ENCODE data around the gene EDA.
A peak's percentile ranks its signal among the peaks of the same experiment; 100 is the strongest.

Gene EDA

DNA sequence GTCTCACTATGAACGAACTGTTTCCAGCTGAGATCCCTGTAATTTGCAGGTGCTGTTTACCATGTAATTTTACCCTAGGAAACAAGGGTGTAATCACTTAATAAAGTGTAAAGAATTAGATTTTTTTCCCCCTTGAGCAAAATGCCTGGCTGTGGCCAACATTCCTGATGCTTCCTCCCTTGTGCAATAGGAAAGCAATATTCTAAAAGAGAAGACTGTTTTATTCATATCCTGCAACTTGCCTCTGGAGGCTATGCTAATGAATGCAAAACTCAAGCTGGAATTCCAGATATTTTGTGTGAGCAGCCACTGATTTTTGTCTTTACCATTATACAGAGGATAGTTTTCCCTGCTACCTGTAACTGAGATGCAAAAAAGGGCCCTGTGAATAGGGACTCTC, 335.8 kb downstream of the EDA start:
- no peaks in the 10 kb centered on the region for H3K4me1 ChIP-seq (ENCODE audit: control insufficient read depth, insufficient read depth, low read length)
- H3K9ac ChIP-seq (ENCODE audit: low read length), result no peak overlapping the region
- H3K36me3 ChIP-seq (ENCODE audit: control insufficient read depth, insufficient read depth, low read length, severe bottlenecking), result no peaks in the 10 kb centered on the region
- peaks cover 8% of the 10 kb centered on the region for H3K9me3 ChIP-seq (ENCODE audit: control insufficient read depth, low read length)
- no peak overlapping the region for H3K4me3 ChIP-seq (ENCODE audit: low read length)
- peaks cover 10% of the 10 kb centered on the region for H3K27me3 ChIP-seq (replicated peaks; ENCODE audit: control insufficient read depth, insufficient read depth, low read length)
- DNase-seq (ENCODE audit: low read depth), result no peak

DNA sequence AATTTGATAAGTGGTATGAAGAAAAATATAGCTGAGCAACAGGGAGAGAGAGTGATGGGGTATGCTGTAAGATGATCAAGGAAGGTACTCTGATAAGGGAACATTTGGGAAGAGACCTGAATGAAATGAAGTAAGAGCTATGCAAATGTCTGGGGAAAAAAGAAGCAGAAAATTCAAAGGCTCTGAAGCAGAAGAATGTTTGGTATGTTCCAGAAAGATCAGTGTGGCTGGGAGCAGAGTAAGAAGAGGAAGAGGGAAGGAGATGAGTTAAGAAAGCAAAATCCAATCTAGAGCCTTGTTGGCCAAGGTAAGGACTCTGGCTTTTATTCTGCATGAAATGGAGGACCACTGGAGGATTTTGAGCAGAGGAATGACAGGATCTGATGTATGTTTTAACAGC, 343.8 kb downstream of the EDA start:
- no peak overlapping the region for H3K4me3 ChIP-seq (ENCODE audit: low read length)
- peaks cover 11% of the 10 kb centered on the region for H3K9me3 ChIP-seq (ENCODE audit: control insufficient read depth, low read length)
- peaks cover 4% of the 10 kb centered on the region for H3K27me3 ChIP-seq (replicated peaks; ENCODE audit: control insufficient read depth, insufficient read depth, low read length)
- no peaks in the 10 kb centered on the region for H3K36me3 ChIP-seq (ENCODE audit: control insufficient read depth, insufficient read depth, low read length, severe bottlenecking)
- no peak for DNase-seq (ENCODE audit: low read depth)
- no peaks in the 10 kb centered on the region for H3K4me1 ChIP-seq (ENCODE audit: control insufficient read depth, insufficient read depth, low read length)
- H3K9ac ChIP-seq (ENCODE audit: low read length), result no peak overlapping the region

DNA sequence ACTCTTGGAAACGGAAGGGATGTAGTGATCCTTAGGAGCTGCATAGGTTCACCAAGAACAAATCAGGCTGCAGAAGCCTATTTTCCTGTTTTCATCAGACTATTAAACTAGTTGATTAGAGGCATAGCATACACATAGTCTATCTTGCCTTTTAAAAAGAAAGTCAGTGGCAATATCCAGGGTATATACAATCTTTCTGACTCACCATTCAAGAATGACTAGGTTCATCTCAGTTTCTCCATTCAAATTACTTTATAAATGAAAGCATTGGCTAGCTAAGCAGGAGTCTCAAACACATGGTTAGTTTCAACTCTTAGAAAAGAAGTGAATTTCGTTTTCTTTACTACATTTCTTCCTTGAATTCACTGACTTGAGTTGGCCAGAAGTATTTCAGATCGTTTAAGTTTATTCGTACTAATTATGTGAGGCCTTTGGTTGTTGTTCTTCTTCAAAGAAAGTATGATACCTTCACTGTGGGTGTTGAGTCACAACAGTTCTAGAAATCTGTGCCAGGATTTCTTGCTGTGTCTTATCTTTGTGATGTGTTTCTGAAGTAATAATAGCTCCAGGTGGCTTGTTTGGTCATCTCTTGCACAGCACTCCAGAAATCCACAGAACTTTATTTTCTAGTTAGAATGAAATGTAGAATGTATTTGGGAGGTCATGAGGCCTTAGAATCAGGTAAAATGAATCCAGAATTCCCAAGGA, 345.6 kb downstream of the EDA start:
- Histone ChIP-seq H3K4me1 (ENCODE audit: control insufficient read depth, insufficient read depth, low read length) (no peaks in the 10 kb centered on the region), H3K4me3 (ENCODE audit: low read length) (no peak overlapping the region), H3K27me3 (replicated peaks; ENCODE audit: control insufficient read depth, insufficient read depth, low read length) (peaks cover 9% of the 10 kb centered on the region), H3K9me3 (ENCODE audit: control insufficient read depth, low read length) (peaks cover 6% of the 10 kb centered on the region), H3K9ac (ENCODE audit: low read length) (no peak overlapping the region), H3K36me3 (ENCODE audit: control insufficient read depth, insufficient read depth, low read length, severe bottlenecking) (no peaks in the 10 kb centered on the region)
- no peak for DNase-seq (ENCODE audit: low read depth)

DNA sequence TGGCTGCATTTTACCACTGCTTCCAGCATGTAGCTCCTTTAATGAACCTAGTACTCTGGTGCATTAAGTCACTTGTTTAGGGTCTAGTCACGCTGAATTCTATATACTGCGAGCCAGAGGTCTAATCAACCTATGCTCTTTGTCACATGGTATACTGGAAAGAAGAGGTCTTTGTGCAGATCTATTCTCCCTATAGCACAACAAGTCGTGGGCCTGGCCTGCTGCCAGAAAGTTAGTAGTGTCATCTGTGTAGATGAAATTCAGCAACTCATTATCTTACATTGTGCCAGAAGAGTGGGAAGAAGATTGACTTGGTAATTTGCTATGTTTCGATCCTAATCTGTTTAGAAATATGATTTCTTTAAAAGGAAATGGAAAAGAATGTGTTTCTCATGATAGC, 353.0 kb downstream of the EDA start:
- Histone ChIP-seq H3K27me3 (replicated peaks; ENCODE audit: control insufficient read depth, insufficient read depth, low read length) (peaks cover 13% of the 10 kb centered on the region), H3K9ac (ENCODE audit: low read length) (no peak overlapping the region), H3K4me1 (ENCODE audit: control insufficient read depth, insufficient read depth, low read length) (no peaks in the 10 kb centered on the region), H3K4me3 (ENCODE audit: low read length) (no peak overlapping the region), H3K36me3 (ENCODE audit: control insufficient read depth, insufficient read depth, low read length, severe bottlenecking) (no peaks in the 10 kb centered on the region), H3K9me3 (ENCODE audit: control insufficient read depth, low read length) (no peaks in the 10 kb centered on the region)
- DNase-seq (ENCODE audit: low read depth), result no peak

DNA sequence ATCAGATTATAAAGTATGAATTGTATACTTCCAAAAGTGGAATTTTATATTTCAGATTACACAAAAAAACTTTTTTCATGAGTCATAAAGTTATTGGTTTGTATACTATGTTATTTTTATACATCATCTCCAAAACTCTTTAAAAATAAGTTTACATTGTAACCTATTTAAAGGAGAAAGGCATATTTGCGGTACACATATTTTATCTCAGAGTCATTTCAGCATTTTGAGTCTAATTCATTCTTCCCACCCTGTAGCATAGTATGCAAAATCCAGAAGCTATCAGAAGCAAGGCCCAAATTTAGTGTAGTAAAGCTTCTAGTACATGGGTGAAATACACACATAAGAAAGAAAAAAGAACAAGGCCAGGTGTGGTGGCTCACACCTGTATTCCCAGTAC, 353.5 kb downstream of the EDA start:
- no peaks in the 10 kb centered on the region for H3K4me1 ChIP-seq (ENCODE audit: control insufficient read depth, insufficient read depth, low read length)
- peak; percentile 1 for DNase-seq (ENCODE audit: low read depth)
- no peak overlapping the region for H3K9ac ChIP-seq (ENCODE audit: low read length)
- no peak overlapping the region for H3K4me3 ChIP-seq (ENCODE audit: low read length)
- H3K9me3 ChIP-seq (ENCODE audit: control insufficient read depth, low read length), result peaks cover 2% of the 10 kb centered on the region
- peaks cover 13% of the 10 kb centered on the region for H3K27me3 ChIP-seq (replicated peaks; ENCODE audit: control insufficient read depth, insufficient read depth, low read length)
- no peaks in the 10 kb centered on the region for H3K36me3 ChIP-seq (ENCODE audit: control insufficient read depth, insufficient read depth, low read length, severe bottlenecking)

DNA sequence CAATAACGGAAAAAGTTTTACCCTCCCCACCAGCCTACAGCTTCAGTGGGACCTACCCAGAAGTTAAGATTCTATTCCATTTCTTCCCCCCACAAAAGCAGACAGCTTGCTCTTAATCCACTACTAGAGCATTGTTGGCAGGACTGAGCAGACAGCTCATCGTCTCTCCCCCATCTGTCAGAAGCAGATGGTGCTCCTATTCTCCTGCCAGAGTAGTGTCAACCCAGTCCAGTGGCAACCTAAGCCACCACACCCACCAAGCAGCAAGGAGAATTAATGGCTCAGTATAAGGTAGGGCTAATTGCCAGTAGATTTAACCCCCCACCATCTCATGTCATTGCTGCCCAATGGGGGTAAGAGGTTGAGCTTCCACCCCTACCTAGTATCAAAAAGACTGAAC, 371.8 kb downstream of the EDA start:
- Histone ChIP-seq H3K4me1 (ENCODE audit: control insufficient read depth, insufficient read depth, low read length) (no peaks in the 10 kb centered on the region), H3K9me3 (ENCODE audit: control insufficient read depth, low read length) (no peaks in the 10 kb centered on the region), H3K9ac (ENCODE audit: low read length) (no peak overlapping the region), H3K36me3 (ENCODE audit: control insufficient read depth, insufficient read depth, low read length, severe bottlenecking) (no peaks in the 10 kb centered on the region), H3K4me3 (ENCODE audit: low read length) (no peak overlapping the region), H3K27me3 (replicated peaks; ENCODE audit: control insufficient read depth, insufficient read depth, low read length) (peaks cover 3% of the 10 kb centered on the region)
- no peak for DNase-seq (ENCODE audit: low read depth)

DNA sequence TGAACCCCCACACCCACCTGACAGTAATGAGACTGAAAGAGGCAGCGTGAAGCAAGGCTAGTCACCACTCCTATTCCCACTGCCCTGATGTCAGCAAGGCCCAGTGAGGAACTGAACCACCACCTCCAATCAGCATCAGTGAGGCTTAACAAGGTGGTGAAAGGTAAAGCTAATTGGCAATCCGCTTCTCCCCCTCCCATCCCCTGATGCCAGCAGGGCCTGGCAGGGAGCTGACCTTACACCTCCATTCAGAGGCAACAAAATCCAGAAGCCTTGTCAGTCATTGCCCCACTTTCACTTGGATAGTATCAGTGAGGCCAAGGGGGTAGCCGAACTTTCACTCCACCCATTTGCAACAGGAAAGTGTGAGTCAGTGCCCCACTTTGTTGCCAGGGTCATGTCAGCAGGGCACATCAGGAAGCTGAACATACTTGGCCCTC, 373.1 kb downstream of the EDA start:
- no peak for DNase-seq (ENCODE audit: low read depth)
- no peak overlapping the region for H3K4me3 ChIP-seq (ENCODE audit: low read length)
- no peaks in the 10 kb centered on the region for H3K36me3 ChIP-seq (ENCODE audit: control insufficient read depth, insufficient read depth, low read length, severe bottlenecking)
- H3K4me1 ChIP-seq (ENCODE audit: control insufficient read depth, insufficient read depth, low read length), result no peaks in the 10 kb centered on the region
- H3K9ac ChIP-seq (ENCODE audit: low read length), result no peak overlapping the region
- H3K9me3 ChIP-seq (ENCODE audit: control insufficient read depth, low read length), result no peaks in the 10 kb centered on the region
- peaks cover 7% of the 10 kb centered on the region for H3K27me3 ChIP-seq (replicated peaks; ENCODE audit: control insufficient read depth, insufficient read depth, low read length)

DNA sequence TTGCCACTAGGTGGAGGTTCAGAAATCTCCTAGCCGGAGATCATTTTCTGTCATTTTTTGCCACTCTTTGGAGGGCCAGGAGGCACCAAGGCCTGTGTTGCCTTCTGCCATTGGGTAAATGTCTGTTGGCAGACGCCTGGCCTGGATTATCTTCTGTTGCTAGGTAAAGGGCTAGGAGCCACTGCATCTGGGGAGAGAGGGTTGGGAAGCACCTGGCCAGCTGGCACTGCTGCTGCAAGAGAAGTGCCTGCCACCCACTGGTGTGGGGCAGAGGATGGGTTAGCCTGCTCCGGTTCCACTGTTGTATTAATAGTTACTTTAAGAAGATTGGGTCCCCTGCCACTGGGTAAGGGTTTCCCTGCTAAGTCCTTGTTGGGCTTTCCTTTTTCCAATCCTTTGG, 375.8 kb downstream of the EDA start:
- Histone ChIP-seq H3K4me3 (ENCODE audit: low read length) (no peak overlapping the region), H3K9ac (ENCODE audit: low read length) (no peak overlapping the region), H3K9me3 (ENCODE audit: control insufficient read depth, low read length) (no peaks in the 10 kb centered on the region), H3K27me3 (replicated peaks; ENCODE audit: control insufficient read depth, insufficient read depth, low read length) (peaks cover 7% of the 10 kb centered on the region), H3K4me1 (ENCODE audit: control insufficient read depth, insufficient read depth, low read length) (no peaks in the 10 kb centered on the region), H3K36me3 (ENCODE audit: control insufficient read depth, insufficient read depth, low read length, severe bottlenecking) (no peaks in the 10 kb centered on the region)
- DNase-seq (ENCODE audit: low read depth), result no peak

DNA sequence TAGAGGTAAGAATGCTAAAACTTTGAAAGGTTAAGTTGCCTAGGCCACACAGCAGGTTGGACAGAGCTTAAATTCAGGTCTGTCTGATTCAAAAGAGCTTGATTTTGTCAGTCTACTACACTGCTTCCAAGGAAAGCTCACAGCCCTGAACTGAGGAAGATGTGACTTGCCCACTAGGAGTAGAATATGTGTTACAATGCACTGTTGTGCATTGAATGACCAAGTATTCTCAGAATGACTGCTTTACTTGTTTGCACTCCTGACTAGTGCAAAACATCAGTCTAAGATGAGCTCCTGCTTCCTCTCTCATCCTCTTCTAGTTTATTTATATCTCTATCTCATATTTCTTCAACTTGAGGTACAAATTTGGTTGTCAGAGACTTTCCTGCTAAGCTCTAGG, 377.6 kb downstream of the EDA start:
- peaks cover 4% of the 10 kb centered on the region for H3K27me3 ChIP-seq (replicated peaks; ENCODE audit: control insufficient read depth, insufficient read depth, low read length)
- H3K9me3 ChIP-seq (ENCODE audit: control insufficient read depth, low read length), result no peaks in the 10 kb centered on the region
- DNase-seq (ENCODE audit: low read depth), result no peak
- H3K4me3 ChIP-seq (ENCODE audit: low read length), result no peak overlapping the region
- no peaks in the 10 kb centered on the region for H3K36me3 ChIP-seq (ENCODE audit: control insufficient read depth, insufficient read depth, low read length, severe bottlenecking)
- no peaks in the 10 kb centered on the region for H3K4me1 ChIP-seq (ENCODE audit: control insufficient read depth, insufficient read depth, low read length)
- no peak overlapping the region for H3K9ac ChIP-seq (ENCODE audit: low read length)

DNA sequence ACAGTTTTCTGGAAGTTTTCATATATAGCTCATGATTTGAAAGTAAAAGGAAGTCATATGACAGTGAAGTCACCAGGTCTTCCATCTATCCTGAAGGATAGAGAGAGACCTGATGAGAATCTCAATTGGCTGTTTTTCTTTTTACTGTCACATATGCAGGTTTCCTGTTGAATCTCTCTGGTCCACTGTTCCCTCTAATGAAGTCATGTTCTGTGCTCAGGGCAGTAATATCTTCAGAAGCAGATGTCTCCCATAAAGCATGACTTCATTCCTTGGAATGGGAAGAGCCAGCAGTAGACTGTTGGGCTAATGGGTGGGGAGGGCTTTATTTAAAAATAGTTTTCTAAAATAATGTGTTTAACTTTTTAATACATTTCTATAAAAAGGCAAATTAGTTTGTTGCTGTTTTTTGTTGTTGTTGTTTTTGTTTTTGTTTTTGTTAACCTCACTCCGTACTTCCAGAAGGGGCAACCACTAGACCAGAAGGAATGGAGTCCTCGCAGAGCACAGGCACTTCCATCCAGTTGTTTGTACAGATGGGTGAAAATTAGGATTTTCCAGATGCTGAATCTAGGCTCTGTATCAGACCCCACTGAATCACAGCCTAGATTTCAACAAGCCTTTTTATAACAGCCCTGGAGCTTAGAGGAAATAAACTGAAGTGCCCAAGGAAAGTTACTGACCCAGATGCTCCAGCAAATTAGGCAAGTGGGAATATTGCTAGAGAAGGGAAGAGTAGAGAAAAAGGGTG, 379.6 kb downstream of the EDA start:
- Histone ChIP-seq H3K4me1 (ENCODE audit: control insufficient read depth, insufficient read depth, low read length) (no peaks in the 10 kb centered on the region), H3K9ac (ENCODE audit: low read length) (no peak overlapping the region), H3K36me3 (ENCODE audit: control insufficient read depth, insufficient read depth, low read length, severe bottlenecking) (no peaks in the 10 kb centered on the region), H3K9me3 (ENCODE audit: control insufficient read depth, low read length) (no peaks in the 10 kb centered on the region), H3K4me3 (ENCODE audit: low read length) (no peak overlapping the region), H3K27me3 (replicated peaks; ENCODE audit: control insufficient read depth, insufficient read depth, low read length) (peaks cover 4% of the 10 kb centered on the region)
- no peak for DNase-seq (ENCODE audit: low read depth)

DNA sequence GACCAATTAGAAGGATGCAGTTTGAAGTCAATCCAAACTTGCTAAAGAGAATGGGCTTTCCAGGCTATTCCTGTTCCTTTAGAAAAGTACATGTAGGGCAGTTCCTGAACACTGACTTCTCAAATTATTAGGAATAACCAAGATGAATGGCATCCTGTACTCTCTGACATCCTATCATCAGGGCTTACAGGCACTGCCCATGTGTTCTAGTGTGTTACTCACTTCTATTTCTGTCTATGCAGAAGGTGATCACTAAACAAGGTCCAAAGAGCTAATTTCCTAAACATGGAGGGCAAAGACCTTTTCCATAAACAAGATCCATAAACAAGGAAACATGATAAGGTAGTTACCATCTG, 380.2 kb downstream of the EDA start:
- Histone ChIP-seq H3K36me3 (ENCODE audit: control insufficient read depth, insufficient read depth, low read length, severe bottlenecking) (no peaks in the 10 kb centered on the region), H3K9ac (ENCODE audit: low read length) (no peak overlapping the region), H3K27me3 (replicated peaks; ENCODE audit: control insufficient read depth, insufficient read depth, low read length) (peaks cover 4% of the 10 kb centered on the region), H3K4me3 (ENCODE audit: low read length) (no peak overlapping the region), H3K9me3 (ENCODE audit: control insufficient read depth, low read length) (no peaks in the 10 kb centered on the region), H3K4me1 (ENCODE audit: control insufficient read depth, insufficient read depth, low read length) (no peaks in the 10 kb centered on the region)
- DNase-seq (ENCODE audit: low read depth), result no peak

All from adipocyte (in vitro differentiated cells).